GM03348 (cell line): Measurements from ENCODE around the gene KRT37.
"Not testable (repeated sequence)": the region's sequence is repeated elsewhere in the genome, so short reads cannot be mapped to it uniquely, and the experiment has no call there.

ENCODE experiments used
- DNase-seq: peaks from one replicate; pipeline ENCODE4 v3.0.0; 2012; ENCODE audit warnings: low spot score

The KRT37 gene

DNA sequence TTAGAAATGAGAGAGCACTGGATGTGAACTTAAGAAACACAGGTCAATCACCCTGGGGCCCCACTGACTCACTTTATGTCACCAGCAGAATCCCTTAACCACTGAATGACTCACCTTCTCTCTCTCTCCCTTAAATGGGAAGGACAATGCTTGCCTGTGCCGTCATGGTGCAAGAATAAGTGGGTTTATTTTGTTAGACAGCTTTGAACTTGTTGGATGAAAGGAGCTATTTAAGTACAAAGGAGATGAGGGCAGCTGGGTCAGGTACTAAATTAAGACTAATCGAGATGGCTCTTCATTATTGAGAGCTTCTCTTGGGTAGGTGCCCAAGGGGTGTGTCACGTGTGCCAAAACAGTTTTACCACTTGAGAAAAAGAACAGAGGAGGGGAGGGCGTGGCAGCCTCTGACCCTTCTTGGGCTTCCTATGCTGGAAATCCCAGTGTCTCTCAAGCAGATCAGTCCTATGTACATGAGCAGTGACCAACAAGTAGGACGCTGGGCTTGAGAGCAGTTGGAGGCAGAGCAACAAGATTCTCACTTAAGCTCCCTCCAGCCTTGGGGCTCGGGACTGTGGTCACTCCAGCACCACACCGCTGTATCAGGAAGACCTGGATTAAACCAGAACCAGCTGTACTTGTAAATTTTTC is 20.2 kb downstream of the KRT37 start:
- DNase-seq: peak; percentile 80

DNA sequence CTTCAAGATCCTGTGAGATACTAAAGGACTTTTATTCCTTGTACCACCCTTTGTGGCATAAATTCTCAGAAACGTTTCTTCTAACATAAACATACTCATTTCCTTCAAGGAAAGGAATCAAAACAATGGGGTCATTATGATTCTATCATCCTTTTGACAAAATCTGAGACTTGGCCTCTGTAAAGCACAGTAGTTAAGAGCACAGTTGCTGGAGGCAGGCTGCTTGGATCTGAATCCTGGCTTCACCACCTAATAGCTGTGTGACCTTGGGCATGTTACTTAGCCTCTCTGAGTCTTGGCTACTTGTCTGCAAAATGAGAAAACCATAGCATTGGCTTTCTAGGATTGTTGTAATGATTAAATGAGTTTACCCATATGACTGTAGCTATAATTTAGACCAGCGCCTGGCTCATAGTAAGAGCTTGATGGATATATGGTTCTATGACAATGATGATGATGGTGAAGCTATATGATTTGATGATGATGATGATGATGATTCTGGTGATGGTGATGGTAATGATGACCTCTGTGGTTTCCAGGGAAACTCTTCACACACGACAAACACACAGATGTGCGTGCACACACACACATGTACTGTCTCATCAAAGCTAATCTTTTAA is 20.9 kb downstream of the KRT37 start:
- DNase-seq: no peak

DNA sequence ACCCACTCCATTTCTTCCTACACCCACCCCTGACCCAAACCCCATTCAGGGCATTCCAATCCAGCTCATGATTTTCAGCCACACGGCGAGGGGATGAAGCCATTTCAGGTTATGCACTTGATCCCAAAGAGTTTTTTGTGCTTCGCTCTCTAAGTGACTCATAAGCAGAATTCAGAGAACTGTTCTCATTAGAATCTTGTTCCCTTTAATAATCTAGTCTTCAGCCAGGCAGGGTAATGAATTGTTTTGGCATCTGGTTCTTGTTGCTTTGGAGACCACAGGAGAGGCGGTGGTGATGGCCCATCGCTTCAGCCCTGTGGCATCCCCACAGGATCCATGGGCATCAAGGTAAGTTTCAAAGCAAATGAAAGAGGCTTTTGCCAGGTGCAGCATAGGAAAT is 22.2 kb downstream of the KRT37 start:
- DNase-seq: no peak

DNA sequence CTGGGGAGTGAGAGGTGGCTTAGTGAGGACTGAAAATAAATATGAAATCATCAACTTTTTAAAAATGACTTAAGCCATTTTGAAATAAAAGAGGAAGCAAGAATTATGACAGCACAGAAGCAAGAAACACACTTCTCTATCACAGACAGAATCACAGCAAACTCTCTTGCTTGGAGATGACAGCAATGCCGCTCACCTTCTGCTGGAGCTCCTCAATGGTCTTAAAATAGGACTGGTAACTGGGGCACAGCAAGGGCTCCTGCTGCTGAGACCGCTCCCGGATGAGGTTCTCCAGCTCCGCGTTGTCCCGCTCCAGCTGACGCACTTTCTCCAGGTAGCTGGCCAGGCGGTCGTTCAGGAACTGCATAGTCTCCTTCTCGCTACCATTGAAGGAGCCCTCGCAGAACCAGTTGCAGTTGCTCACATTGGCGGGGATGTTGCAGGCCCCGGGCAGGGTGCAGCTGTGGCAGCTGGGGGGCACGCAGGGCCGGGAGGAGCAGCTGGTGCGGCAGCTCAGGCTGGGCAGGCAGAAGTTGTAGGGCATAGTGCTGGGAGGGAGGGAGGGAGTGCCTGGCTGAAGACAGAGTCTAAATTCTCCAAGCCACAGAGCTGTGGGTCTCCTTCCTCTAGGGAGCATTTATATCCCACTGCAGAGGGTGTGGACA is 27.3 kb downstream of the KRT37 start, which contains the start of gene KRT31:
Gene KRT31, minus strand, starts transcription at position 613 of the 665 bp plus-strand sequence. Its CDS starts 69 bp downstream, at position 544.
- no peak for DNase-seq

DNA sequence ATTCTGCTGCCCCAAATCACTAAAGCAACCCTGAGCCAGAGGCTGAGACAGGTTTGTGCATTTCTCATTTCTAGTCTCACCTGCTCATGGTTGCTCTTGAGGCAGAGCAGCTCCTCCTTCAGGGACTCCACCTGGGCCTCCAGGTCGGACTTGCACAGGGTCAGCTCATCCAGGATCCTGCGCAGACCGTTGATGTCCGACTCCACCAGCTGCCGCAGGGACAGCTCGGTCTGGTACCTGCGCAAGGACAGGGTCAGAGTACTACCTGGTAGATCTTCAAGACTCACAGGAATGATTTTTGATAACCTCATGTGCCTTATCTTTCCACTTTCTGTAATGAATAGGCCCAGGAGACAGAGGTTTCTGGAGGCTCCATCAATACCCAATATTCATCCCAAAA is 28.0 kb downstream of the KRT37 start:
- no peak for DNase-seq

DNA sequence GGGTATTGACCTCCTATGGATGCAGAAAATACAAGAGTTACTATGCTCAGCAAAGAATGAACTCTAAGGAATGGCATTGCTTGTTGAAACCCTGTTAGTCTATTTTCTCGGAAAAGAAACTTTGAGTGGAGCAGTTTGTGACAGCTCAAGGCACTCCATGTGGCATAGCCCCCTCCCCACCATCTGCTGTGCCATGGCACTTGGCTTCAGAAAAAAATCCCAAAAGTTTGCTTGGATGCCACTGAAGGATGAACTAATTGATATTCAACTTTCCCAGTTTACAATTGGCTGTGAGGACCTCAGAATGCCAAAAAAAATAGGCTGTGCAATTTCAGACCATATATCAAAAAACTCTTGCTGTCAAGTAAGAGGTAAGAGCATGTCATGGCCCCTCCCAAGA is 28.8 kb downstream of the KRT37 start:
- no peak for DNase-seq

DNA sequence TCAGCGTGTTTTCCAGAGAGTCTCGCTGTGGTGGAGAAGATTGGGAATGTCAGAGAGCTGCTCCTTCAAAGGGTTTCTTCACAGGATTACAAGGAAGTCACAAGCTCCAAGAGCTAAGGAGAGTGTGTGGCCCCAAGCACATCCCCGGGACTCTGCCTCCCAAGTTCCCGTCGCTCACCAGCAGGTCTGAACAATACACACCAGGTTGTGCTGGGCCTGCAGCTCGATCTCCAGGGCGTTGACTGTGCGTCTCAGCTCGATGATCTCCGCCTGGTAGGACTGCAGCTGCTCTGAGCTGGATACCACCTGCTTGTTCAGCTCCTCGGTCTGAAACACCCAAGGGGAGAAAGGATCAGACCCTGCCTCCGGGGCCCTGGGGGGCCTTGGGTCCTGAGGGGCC is 29.3 kb downstream of the KRT37 start:
- not testable (repeated sequence) for DNase-seq

DNA sequence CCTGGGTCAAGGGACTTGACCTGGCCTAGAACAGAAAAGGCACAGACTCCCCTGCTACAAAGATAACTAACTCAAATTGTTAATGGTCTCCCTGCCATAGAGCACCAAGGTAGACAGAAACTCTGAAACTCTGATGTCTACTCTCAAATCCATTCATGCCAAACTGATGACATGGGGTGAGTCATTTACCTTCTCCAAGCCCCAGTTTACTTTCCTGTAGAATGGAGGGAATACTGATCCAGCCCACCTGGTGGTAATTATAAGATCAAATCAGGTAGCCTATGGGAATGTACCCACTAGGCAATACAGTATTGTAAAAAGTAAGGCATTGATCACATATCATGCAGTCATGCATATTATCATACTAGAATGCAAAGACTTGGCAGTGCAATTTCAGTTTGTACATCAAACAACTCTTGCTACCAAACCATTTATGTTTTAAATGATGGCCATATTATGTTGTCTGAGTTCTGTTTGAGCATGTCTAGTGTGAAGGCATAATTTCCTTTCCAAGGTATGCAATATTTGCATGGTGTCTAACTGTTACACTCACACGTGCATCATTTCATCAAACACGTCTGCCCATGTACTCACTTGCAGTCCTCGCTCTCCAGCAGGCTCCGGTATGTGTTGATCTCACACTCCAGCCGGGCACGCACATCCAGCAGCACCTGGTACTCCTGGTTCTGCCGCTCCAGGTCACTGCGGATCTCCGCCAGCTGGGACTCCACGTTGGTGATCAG is 30.0 kb downstream of the KRT37 start:
- no peak for DNase-seq

DNA sequence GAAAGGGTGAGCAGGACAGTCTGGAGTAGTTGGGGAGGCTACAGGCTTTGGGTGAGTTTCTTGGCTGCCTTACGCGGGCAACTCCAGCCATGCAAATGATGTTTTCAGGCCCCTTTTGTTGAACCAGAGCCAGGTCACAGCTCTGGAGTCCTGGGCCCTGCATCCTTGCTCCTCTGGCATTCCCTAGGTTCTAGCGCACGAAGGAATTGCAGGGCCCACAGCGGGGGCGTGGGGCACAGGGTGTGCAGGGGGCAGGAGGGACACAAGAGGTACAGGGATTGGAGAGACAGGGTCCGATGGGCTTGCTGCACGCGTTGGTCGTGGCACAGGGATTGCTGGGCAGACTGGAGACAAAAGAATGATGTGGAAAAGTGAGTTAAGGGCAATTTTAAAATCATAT is 30.6 kb downstream of the KRT37 start:
- DNase-seq: no peak

DNA sequence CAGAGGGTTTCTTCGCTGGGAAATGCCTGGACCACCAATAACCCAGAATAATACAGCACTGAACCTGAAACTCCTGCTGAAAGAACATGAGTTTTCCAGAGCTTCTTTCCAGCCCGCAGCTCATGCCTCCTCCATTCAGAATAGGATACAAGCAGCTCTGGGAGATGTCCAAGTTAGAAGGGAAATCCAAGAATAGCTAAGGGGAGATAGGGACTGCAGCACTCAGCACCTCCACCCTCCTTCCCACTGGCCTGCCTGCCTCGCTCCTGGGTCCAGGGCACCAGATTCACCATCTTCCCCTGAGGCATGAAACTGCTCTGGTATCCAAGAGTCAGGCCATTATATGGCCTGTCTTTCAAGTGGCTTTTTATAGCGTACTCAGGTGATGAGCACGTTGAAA is 31.1 kb downstream of the KRT37 start:
- DNase-seq: no peak

DNA sequence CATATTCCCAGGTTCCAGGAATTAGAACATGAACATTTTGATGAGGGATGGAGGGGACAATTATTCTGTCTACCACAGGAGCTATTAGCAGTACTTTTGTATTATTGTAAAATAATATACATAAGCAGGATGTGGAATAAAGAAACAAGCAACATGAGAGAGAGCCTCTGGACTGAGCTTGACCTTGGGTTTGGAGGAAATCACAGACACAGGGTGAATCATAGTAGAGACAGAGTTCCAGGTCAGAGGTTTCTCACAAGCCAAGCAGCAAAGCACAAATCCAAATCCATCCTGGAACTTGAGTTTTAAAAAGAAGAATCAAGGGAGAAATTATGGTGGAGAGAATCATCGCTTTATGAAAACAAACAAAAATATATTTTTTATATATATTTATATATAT is 32.1 kb downstream of the KRT37 start:
- peak; percentile 49 for DNase-seq

DNA sequence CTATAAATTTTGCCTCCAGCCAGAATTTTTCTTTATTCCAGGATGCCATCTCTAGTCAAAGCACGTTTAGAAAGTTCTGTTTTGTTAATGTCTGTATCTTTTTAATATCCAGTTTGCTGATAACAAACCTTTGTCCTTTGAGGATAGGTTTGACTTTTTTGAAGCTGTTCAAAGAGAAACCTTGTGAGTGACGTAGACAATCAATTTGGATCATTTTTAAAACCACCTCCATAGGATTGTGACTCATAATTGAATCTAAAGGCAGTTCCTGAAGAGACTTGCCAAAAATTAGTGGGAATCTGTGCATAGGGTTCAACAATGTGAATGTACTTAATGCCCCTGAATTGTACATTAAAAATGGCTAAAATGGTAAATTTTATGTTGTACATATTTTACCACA is 32.9 kb downstream of the KRT37 start:
- DNase-seq: no peak

DNA sequence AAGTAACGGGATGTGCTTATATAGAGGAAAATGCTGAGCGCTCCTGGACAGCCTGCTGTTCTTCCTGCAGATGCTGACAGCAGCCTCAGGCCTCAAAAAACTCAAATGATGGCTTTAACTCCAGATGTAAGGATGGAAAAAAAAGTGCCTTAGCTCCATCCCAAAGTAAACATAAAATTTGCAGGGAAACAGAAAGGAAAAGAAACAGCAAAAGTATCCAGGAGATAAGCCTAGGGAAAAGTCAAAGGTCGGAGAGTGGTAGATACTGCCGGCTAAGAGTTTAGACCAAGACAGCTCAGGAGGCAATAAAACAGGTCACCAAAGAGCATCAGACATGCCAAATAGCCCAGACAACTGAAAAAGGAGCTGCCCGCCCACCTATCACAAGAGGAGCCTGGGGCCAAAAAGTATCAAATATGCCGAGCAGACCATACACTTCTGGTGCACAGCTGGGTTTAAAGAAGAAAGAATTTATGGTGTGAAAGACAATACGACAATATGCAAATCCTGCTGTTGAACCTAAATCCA is 33.9 kb downstream of the KRT37 start:
- DNase-seq: no peak

DNA sequence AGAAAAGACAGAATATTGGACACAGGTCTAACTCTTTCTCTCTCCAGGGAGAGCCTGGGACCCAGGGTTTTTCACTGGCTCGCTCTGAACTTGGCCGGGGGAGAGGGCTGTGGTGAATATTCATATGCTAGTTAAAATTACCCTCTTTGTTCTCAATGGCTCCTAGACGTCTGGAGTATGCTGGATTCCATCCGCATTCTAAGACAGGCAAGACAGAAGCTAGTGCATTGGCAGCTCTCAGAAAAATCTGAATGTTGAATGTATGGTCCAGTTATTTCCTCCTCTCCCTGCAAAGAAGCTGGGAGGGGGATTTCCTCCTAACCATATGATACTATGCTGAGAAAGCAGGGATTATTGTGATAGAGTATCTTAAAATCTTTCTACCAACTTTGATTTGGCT is 36.7 kb downstream of the KRT37 start:
- no peak for DNase-seq

DNA sequence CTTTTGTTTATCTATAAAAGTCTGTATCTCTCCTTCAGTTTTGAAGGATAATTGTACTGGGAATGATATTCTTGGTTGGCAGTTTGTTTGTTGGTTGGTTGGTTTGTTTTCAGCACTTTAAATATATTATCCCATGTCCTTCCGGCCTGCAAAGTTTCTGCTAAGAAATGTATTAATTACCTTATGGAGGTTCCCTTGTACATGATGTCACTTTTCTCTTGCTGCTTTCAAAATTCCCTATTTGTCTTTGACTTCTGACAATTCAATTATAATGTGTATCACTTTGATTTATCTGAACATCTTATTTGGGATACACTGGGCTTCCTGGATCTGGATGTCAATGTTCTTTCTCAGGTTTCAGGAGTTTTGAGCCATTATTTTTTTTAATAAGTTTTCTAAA is 38.2 kb downstream of the KRT37 start:
- no peak for DNase-seq

DNA sequence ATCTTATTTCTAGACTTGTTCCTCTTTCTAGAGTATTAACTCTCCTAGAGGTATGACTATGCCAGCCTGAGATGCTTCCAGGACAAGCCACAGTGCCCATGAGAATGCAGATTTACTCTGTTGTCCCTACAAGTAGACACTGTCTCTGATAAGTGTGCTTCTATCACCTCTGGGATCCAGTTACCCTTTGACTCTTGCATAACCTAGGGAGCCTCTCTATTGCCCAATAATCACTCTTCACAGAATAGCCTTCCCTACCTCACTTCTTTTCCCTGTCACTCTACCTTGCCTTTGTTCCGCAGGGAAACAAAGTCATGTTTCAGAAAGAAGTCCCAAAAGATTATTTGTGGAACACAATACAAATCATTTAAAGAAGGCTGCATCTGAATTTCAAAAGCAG is 40.7 kb downstream of the KRT37 start:
- no peak for DNase-seq

DNA sequence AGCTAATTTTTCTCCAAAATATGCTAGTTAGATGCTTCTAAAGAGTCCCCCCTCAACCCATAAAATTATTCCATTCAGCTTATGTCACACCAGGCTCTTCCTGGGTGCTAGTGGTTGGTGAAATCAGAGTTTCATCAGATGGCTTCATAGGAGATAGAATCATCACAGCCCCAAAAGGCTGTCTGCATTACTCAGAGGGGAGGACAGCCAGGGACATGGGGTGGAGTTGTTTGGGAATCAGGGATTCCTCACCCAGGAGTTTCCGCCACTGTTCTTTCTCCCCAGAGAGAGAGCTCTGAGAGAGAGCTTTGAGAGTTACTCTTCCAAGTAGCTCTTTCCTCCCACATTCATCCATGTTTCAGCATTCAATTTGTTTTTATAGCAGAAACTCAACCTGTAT is 42.0 kb downstream of the KRT37 start:
- DNase-seq: peak; percentile 84

DNA sequence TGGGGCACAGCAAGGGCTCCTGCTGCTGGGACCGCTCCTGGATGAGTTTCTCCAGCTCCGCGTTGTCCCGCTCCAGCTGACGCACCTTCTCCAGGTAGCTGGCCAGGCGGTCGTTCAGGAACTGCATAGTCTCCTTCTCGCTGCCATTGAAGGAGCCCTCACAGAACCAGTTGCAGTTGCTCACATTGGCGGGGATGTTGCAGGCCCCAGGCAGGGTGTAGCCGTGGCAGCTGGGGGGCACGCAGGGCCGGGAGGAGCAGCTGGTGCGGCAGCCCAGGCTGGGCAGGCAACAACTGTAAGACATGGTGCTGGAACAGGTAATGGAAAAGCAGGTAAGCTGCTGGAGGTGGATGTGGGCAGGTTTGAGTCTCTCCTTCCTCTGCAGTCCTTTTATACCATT is 42.4 kb downstream of the KRT37 start, which contains the start of gene KRT34:
Gene KRT34, minus strand, starts transcription at position 364 of the 400 bp plus-strand sequence. Its CDS starts 60 bp downstream, at position 304.
- DNase-seq: not testable (repeated sequence)

DNA sequence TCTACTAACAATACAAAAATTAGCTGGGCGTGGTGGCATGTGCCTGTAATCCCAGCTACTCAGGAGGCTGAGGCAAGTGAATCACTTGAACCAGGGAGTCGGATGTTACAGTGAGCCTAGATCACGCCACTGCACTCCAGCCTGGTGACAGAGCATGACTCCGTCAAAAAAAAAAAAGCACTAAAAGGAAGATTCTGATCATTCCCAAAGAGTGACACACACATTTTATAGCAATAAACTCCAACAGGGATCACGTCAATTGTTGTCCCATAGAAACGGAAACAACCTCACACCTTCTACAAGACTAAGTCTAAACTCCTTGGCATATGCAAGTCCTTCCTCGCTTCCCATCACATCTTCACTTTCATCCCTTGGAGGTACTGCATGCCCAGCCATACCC is 44.3 kb downstream of the KRT37 start:
- peak; percentile 58 for DNase-seq

DNA sequence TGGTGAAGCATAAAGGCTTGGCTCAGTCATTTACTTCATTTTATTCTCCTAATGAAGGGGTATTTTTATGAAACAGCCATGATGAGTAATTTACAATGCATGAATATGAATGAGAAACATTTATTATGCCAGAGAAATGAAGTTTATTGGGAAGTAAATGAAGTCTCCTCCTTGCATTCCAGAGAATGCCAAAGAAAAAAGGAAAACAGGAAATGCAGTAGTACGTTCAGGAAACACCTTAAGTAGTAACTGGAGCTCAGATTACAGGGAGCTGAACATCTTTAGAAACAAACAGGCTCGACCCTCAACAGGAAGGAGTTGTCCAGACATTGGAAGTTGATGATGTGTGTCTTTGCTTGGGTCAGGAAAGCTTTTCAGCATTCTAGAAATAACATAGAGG is 46.8 kb downstream of the KRT37 start:
- peak; percentile 34 for DNase-seq
